HEK293 (cell line): Measurements from ENCODE around the gene SLC4A8.

Experiments used
- BCL11A ChIP-seq: fragments of 450-650 bp; formaldehyde crosslinking; IDR thresholded peaks from 2 replicates; pipeline ENCODE4 v1.5.1; 2016; ENCODE audit warnings: low read depth, missing biosample characterization, missing genetic modification characterization
- BCL11B ChIP-seq: fragments of 450-650 bp; formaldehyde crosslinking; IDR thresholded peaks from 2 replicates; pipeline ENCODE4 v1.5.1; 2016; ENCODE audit warnings: low read depth, missing biosample characterization, missing genetic modification characterization
- KLF10 ChIP-seq: fragments of 450-650 bp; IDR thresholded peaks from 2 replicates; pipeline ENCODE4 v1.5.1; 2018; ENCODE audit warnings: missing biosample characterization, mild to moderate bottlenecking, missing genetic modification characterization
- KLF8 ChIP-seq: fragments of 450-650 bp; formaldehyde crosslinking; IDR thresholded peaks from 2 replicates; pipeline ENCODE4 v1.5.1; 2016; ENCODE audit warnings: missing biosample characterization, missing genetic modification characterization
- TCF7L2 ChIP-seq: IDR thresholded peaks from 2 replicates; pipeline ENCODE4 v1.6.1; 2011; ENCODE audit warnings: low read depth, mild to moderate bottlenecking, inconsistent platforms, low read length, moderate library complexity, borderline replicate concordance
- TSHZ1 ChIP-seq: fragments of 450-650 bp; formaldehyde crosslinking; IDR thresholded peaks from 2 replicates; pipeline ENCODE4 v1.5.1; 2016; ENCODE audit warnings: missing biosample characterization, missing genetic modification characterization, borderline replicate concordance
- WT1 ChIP-seq: fragments of 450-650 bp; formaldehyde crosslinking; IDR thresholded peaks from 2 replicates; pipeline ENCODE4 v1.5.1; 2016; ENCODE audit warnings: missing biosample characterization, missing genetic modification characterization
- YY2 ChIP-seq: fragments of 450-650 bp; formaldehyde crosslinking; IDR thresholded peaks from 2 replicates; pipeline ENCODE4 v1.5.1; 2016; ENCODE audit warnings: missing biosample characterization, missing genetic modification characterization
- ZBTB49 ChIP-seq: fragments of 450-650 bp; formaldehyde crosslinking; IDR thresholded peaks from 2 replicates; pipeline ENCODE4 v1.5.1; 2016; ENCODE audit warnings: missing biosample characterization, missing genetic modification characterization, low read depth
- ZFP69B ChIP-seq: fragments of 450-650 bp; formaldehyde crosslinking; IDR thresholded peaks from 2 replicates; pipeline ENCODE4 v1.5.1; 2016; ENCODE audit warnings: missing biosample characterization, missing genetic modification characterization
- ZNF148 ChIP-seq: fragments of 450-650 bp; formaldehyde crosslinking; IDR thresholded peaks from 2 replicates; pipeline ENCODE4 v1.5.0; 2017; ENCODE audit warnings: missing biosample characterization, missing genetic modification characterization, borderline replicate concordance
- ZNF214 ChIP-seq: fragments of 450-650 bp; formaldehyde crosslinking; IDR thresholded peaks from 2 replicates; pipeline ENCODE4 v1.5.1; 2017; ENCODE audit warnings: missing biosample characterization, mild to moderate bottlenecking, missing genetic modification characterization, borderline replicate concordance
- ZNF266 ChIP-seq: fragments of 450-650 bp; formaldehyde crosslinking; IDR thresholded peaks from 2 replicates; pipeline ENCODE4 v1.5.1; 2016; ENCODE audit warnings: missing biosample characterization, missing genetic modification characterization, low read depth
- ZNF394 ChIP-seq: fragments of 450-650 bp; formaldehyde crosslinking; IDR thresholded peaks from 2 replicates; pipeline ENCODE4 v1.5.1; 2016; ENCODE audit warnings: missing biosample characterization, missing genetic modification characterization, mild to moderate bottlenecking, moderate library complexity, borderline replicate concordance
- ZNF398 ChIP-seq: fragments of 450-650 bp; formaldehyde crosslinking; IDR thresholded peaks from 2 replicates; pipeline ENCODE4 v1.5.1; 2017; ENCODE audit warnings: missing biosample characterization, missing genetic modification characterization
- ZNF426 ChIP-seq: fragments of 450-650 bp; formaldehyde crosslinking; IDR thresholded peaks from 2 replicates; pipeline ENCODE4 v1.5.1; 2017; ENCODE audit warnings: missing biosample characterization, missing genetic modification characterization, mild to moderate bottlenecking, inconsistent platforms, moderate library complexity
- ZNF518A ChIP-seq: fragments of 450-650 bp; formaldehyde crosslinking; conservative IDR thresholded peaks from 2 replicates; pipeline ENCODE4 v1.5.1; 2016; ENCODE audit warnings: low read depth, missing biosample characterization, missing genetic modification characterization
- ZNF529 ChIP-seq: fragments of 450-650 bp; formaldehyde crosslinking; IDR thresholded peaks from 2 replicates; pipeline ENCODE4 v1.5.1; 2017; ENCODE audit warnings: missing genetic modification characterization, missing biosample characterization; ENCODE audit not compliant: insufficient replicate concordance
- ZNF600 ChIP-seq: fragments of 450-650 bp; formaldehyde crosslinking; IDR thresholded peaks from 2 replicates; pipeline ENCODE4 v1.5.1; 2016; ENCODE audit warnings: missing biosample characterization, missing genetic modification characterization
- ZNF610 ChIP-seq: fragments of 450-650 bp; formaldehyde crosslinking; IDR thresholded peaks from 2 replicates; pipeline ENCODE4 v1.5.1; 2016; ENCODE audit warnings: missing biosample characterization, missing genetic modification characterization, borderline replicate concordance
- ZNF701 ChIP-seq: fragments of 450-650 bp; formaldehyde crosslinking; IDR thresholded peaks from 2 replicates; pipeline ENCODE4 v1.5.1; 2016; ENCODE audit warnings: missing biosample characterization, missing genetic modification characterization
- ZSCAN16 ChIP-seq: fragments of 450-650 bp; formaldehyde crosslinking; IDR thresholded peaks from 2 replicates; pipeline ENCODE4 v1.5.1; 2016; ENCODE audit warnings: missing biosample characterization, missing genetic modification characterization
- ZSCAN30 ChIP-seq: fragments of 450-650 bp; IDR thresholded peaks from 2 replicates; pipeline ENCODE4 v1.5.1; 2018; ENCODE audit warnings: missing biosample characterization, mild to moderate bottlenecking, missing genetic modification characterization, moderate library complexity

Gene SLC4A8

GRCh38 chr12:51389302-51389999 lies 35.2 kb upstream of the SLC4A8 start (continued):
- TF ChIP-seq ZNF610 (tag by site-specific recombination): no peak
- TF ChIP-seq ZSCAN16 (tag by site-specific recombination): no peak
- TF ChIP-seq ZNF398 (tag by site-specific recombination): no peak; the same call in 1 of the 2 replicates
- TF ChIP-seq ZNF214: no peak
- no peak for TF ChIP-seq ZNF426 (tag by site-specific recombination)
- peak; percentile 91 for TF ChIP-seq WT1 (tag by site-specific recombination)
- TF ChIP-seq YY2 (tag by site-specific recombination): no peak
- no peak for TF ChIP-seq ZNF266 (tag by site-specific recombination)
- peak; percentile 19; the same call in 1 of the 2 replicates for TF ChIP-seq ZNF394 (tag by site-specific recombination)
- no peak for TF ChIP-seq ZNF148 (tag by site-specific recombination)
- TF ChIP-seq ZBTB49: no peak
- TF ChIP-seq ZNF701 (tag by site-specific recombination): no peak
- no peak for TF ChIP-seq TCF7L2
- TF ChIP-seq ZSCAN30 (tag by site-specific recombination): no peak
- no peak for TF ChIP-seq ZNF529 (tag by site-specific recombination)
- peak; percentile 74; the same call in 1 of the 2 replicates for TF ChIP-seq TSHZ1 (tag by site-specific recombination)
- no peak for TF ChIP-seq ZNF518A (tag by site-specific recombination)
- TF ChIP-seq KLF10 (tag by site-specific recombination): peak; percentile 83
- TF ChIP-seq KLF8 (tag by site-specific recombination): peak; percentile 63; the same call in 1 of the 2 replicates
- TF ChIP-seq BCL11B: peak; percentile 74; the same call in 1 of the 2 replicates
- no peak; the same call in 1 of the 2 replicates for TF ChIP-seq BCL11A
- TF ChIP-seq ZNF600 (tag by site-specific recombination): peak; percentile 64
- peak; percentile 79 for TF ChIP-seq ZFP69B (tag by site-specific recombination)
